Erythroblast (primary cell): ENCODE results near the gene UNC93A.
"Not testable (repeated sequence)": the region's sequence is repeated elsewhere in the genome, so short reads cannot be mapped to it uniquely, and the experiment has no call there.

ENCODE experiments used
- GATA1 ChIP-seq: IDR thresholded peaks from 2 replicates; pipeline ENCODE4 v1.6.1; 2011; ENCODE audit warnings: low read depth, mild to moderate bottlenecking, control low read depth, low read length, moderate library complexity
- POLR2A ChIP-seq: IDR thresholded peaks from 2 replicates; pipeline ENCODE4 v1.6.1; 2011; ENCODE audit warnings: mild to moderate bottlenecking, low read length

- TF ChIP-seq POLR2A, GATA1: not testable (repeated sequence)
Observed at GRCh38 chr6:167319856-167320753, 29.0 kb downstream of the UNC93A start.
